Measurements from ENCODE around the gene ZNF609. TPM values are rescaled to one million over a fixed set of nuclear protein-coding genes. Genes with fewer than 3 reads are reported as not detected.

Gene ZNF609
- total RNA-seq, 1 experiment from 2014 or later, result 31.0 TPM

DNA sequence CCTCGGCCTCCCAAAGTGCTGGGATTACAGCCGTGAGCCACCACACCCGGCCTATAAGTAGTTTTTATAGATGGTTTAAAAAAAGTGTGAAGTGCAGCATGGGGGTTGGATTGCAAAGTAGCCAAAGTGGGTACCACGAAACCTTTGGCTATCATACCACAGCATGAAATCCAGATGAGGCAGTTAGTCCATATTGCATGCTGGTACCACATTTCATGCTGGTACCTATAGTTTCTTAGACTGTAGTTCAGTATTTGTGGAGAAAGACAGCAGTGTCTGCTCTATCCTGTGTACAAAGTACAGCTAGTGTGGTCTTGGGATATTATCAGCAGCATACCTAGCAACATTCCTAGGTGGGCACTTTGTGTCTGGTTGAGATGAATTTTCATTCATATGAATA lies 11.8 kb downstream of the ZNF609 start:
- H3K9me2 ChIP-seq (ENCODE audit: insufficient read depth), result no peaks in the 10 kb centered on the region
- no peak for ATAC-seq
- no peaks in the 10 kb centered on the region for H3K9me3 ChIP-seq (ENCODE audit: control insufficient read depth in 1 of 2, insufficient read depth in 1 of 2, low read depth in 1 of 2, low read length in 2 of 2)
- ChIA-PET POLR2A (no interaction called here), CTCF (no interaction called here), RAD21 (ENCODE audit: low non-redundant PET in 1 of 2, low total read pairs in 2 of 2, uncharacterized antibody in 2 of 2, unreplicated experiment in 2 of 2) (no interaction called here)
- peaks cover 67% of the 10 kb centered on the region for H3K79me2 ChIP-seq (ENCODE audit: insufficient read depth, low read length)
- no peak for TF ChIP-seq FOSL1 (IDR thresholded peaks at IDR 0.05; ENCODE audit: low read depth)
- TF ChIP-seq ZFX (IDR thresholded peaks at IDR 0.05), result no peak
- no peak overlapping the region for H3K27ac ChIP-seq (ENCODE audit: low read depth, low read length)
- no peaks in the 10 kb centered on the region; the same call in 1 of the 2 replicates for H4K20me1 ChIP-seq (ENCODE audit: insufficient read depth)
- no TSS peak for BruUV-seq (replicated peaks)
- intact Hi-C loops (cut with micrococcal nuclease), result no loop called here
- H3K4me2 ChIP-seq (ENCODE audit: low read length), result no peak overlapping the region
- no peaks in the 10 kb centered on the region for H3K27me3 ChIP-seq (ENCODE audit: insufficient read depth, low read length)
- peaks cover 3% of the 10 kb centered on the region in 2 experiments; a peak in 2 of 4 replicates for H3K36me3 ChIP-seq (ENCODE audit: control insufficient read depth in 1 of 2, insufficient read depth in 2 of 2, low read length in 2 of 2)
- no peak overlapping the region for H3K4me3 ChIP-seq (replicated peaks in 1 of 2; ENCODE audit: low read depth in 1 of 2, low read length in 2 of 2)
- no peak for DNase-seq (ENCODE audit: low read depth, low spot score)
- H3K9ac ChIP-seq (ENCODE audit: low read length), result no peak overlapping the region
- no peaks in the 10 kb centered on the region for H3K4me1 ChIP-seq (ENCODE audit: control insufficient read depth in 1 of 2, insufficient read depth in 2 of 2, low read length in 2 of 2)
- no peak overlapping the region for H2AFZ ChIP-seq (ENCODE audit: low read depth, low read length, poor library complexity, severe bottlenecking)

DNA sequence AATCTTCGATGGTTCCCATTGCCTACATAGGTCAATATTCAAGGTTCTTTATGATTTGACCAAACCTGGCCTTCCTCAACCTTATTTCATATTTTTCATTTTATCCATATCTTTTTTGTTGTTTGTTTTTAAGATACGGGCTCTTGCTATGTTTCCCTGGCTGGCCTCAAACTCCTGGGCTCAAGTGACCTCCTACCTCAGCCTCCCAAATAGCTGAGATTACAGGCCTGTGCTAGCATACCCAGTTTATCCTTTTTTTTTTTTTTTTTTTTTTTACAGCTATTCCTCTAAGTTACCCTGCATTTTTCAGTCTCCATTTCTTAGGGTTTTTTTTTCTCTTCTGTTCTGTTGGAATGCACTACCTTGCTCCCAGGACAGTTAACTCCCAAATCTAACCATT lies 14.5 kb downstream of the ZNF609 start:
- no TSS peak for BruUV-seq (replicated peaks)
- H2AFZ ChIP-seq (ENCODE audit: low read depth, low read length, poor library complexity, severe bottlenecking), result no peak overlapping the region
- H3K9me3 ChIP-seq (ENCODE audit: control insufficient read depth in 1 of 2, insufficient read depth in 1 of 2, low read depth in 1 of 2, low read length in 2 of 2), result no peaks in the 10 kb centered on the region
- peaks cover 53% of the 10 kb centered on the region for H3K79me2 ChIP-seq (ENCODE audit: insufficient read depth, low read length)
- TF ChIP-seq RAD21 (IDR thresholded peaks at IDR 0.05; ENCODE audit: low read depth), result no peak
- TF ChIP-seq CBX3 (IDR thresholded peaks at IDR 0.05; ENCODE audit: low read depth), result no peak
- no peak for TF ChIP-seq POLR2AphosphoS5 (IDR thresholded peaks at IDR 0.05; ENCODE audit: low read depth, low read length)
- no peak for TF ChIP-seq POLR2A (IDR thresholded peaks at IDR 0.05; ENCODE audit: borderline replicate concordance, extremely low read depth, insufficient read depth, insufficient read length)
- TF ChIP-seq, protein P1, sequence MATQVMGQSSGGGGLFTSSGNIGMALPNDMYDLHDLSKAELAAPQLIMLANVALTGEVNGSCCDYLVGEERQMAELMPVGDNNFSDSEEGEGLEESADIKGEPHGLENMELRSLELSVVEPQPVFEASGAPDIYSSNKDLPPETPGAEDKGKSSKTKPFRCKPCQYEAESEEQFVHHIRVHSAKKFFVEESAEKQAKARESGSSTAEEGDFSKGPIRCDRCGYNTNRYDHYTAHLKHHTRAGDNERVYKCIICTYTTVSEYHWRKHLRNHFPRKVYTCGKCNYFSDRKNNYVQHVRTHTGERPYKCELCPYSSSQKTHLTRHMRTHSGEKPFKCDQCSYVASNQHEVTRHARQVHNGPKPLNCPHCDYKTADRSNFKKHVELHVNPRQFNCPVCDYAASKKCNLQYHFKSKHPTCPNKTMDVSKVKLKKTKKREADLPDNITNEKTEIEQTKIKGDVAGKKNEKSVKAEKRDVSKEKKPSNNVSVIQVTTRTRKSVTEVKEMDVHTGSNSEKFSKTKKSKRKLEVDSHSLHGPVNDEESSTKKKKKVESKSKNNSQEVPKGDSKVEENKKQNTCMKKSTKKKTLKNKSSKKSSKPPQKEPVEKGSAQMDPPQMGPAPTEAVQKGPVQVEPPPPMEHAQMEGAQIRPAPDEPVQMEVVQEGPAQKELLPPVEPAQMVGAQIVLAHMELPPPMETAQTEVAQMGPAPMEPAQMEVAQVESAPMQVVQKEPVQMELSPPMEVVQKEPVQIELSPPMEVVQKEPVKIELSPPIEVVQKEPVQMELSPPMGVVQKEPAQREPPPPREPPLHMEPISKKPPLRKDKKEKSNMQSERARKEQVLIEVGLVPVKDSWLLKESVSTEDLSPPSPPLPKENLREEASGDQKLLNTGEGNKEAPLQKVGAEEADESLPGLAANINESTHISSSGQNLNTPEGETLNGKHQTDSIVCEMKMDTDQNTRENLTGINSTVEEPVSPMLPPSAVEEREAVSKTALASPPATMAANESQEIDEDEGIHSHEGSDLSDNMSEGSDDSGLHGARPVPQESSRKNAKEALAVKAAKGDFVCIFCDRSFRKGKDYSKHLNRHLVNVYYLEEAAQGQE (IDR thresholded peaks at IDR 0.05; ENCODE audit: low read depth), result no peak
- TF ChIP-seq EGR1 (IDR thresholded peaks at IDR 0.05; ENCODE audit: low read depth), result no peak
- TF ChIP-seq TCF7L2 (IDR thresholded peaks at IDR 0.05; ENCODE audit: borderline replicate concordance, extremely low read depth, insufficient read depth, insufficient read length), result no peak
- no peak for TF ChIP-seq JUND (IDR thresholded peaks at IDR 0.05)
- no peak for TF ChIP-seq SIN3A (IDR thresholded peaks at IDR 0.05; ENCODE audit: low read depth)
- no peak for TF ChIP-seq FOSL1 (IDR thresholded peaks at IDR 0.05; ENCODE audit: low read depth)
- no peak for TF ChIP-seq ZNF274 (IDR thresholded peaks at IDR 0.05; ENCODE audit: low read depth, low read length)
- TF ChIP-seq SP1 (IDR thresholded peaks at IDR 0.05; ENCODE audit: low read depth), result no peak
- no peak for TF ChIP-seq YY1 (IDR thresholded peaks at IDR 0.05; ENCODE audit: extremely low read depth, insufficient replicate concordance, low read depth, low read length)
- no peak for TF ChIP-seq EZH2 (IDR thresholded peaks at IDR 0.05)
- no peak for TF ChIP-seq CEBPB (IDR thresholded peaks at IDR 0.05; ENCODE audit: low read depth)
- H3K36me3 ChIP-seq (ENCODE audit: control insufficient read depth in 1 of 2, insufficient read depth in 2 of 2, low read length in 2 of 2), result peaks cover 3% of the 10 kb centered on the region in 2 experiments; a peak in 2 of 4 replicates
- no peak for DNase-seq (ENCODE audit: low read depth, low spot score)
- POLR2A ChIA-PET, result no interaction called here
- no peaks in the 10 kb centered on the region for H3K4me1 ChIP-seq (ENCODE audit: control insufficient read depth in 1 of 2, insufficient read depth in 2 of 2, low read length in 2 of 2)
- CTCF ChIA-PET, result no interaction called here
- intact Hi-C loops (cut with micrococcal nuclease), result no loop called here
- H4K20me1 ChIP-seq (ENCODE audit: insufficient read depth), result no peaks in the 10 kb centered on the region; the same call in 1 of the 2 replicates
- no peak for ATAC-seq
- H3K9me2 ChIP-seq (ENCODE audit: insufficient read depth), result no peaks in the 10 kb centered on the region
- H3K4me3 ChIP-seq (replicated peaks in 1 of 2; ENCODE audit: low read depth in 1 of 2, low read length in 2 of 2), result no peak overlapping the region
- H3K9ac ChIP-seq (ENCODE audit: low read length), result no peak overlapping the region
- no peak overlapping the region for H3K4me2 ChIP-seq (ENCODE audit: low read length)
- H3K27ac ChIP-seq (ENCODE audit: low read depth, low read length), result no peak overlapping the region
- no peaks in the 10 kb centered on the region for H3K27me3 ChIP-seq (ENCODE audit: insufficient read depth, low read length)
- RAD21 ChIA-PET (ENCODE audit: low non-redundant PET in 1 of 2, low total read pairs in 2 of 2, uncharacterized antibody in 2 of 2, unreplicated experiment in 2 of 2), result no interaction called here
